Tibial artery (tissue), 4 donors: Measurements from ENCODE around the gene B4GAT1.
A peak's percentile ranks its signal among the peaks of the same experiment; 100 is the strongest.
"Not testable (repeated sequence)": the region's sequence is repeated elsewhere in the genome, so short reads cannot be mapped to it uniquely, and the experiment has no call there.

ENCODE experiments used
- DNase-seq, 2 donors: peaks; one replicate each; pipeline ENCODE4 v3.0.0-alpha.2; 2019
- H3K27ac ChIP-seq, 2 donors: fragments of 200-600 bp; sonication (generic) in 1 of 2; 1 replicate in 1 of 2; 2 replicates in 1 of 2; pipeline ENCODE4 v1.5.1; 2018 to 2019; ENCODE audit warnings: mild to moderate bottlenecking in 1 of 2
- H3K27me3 ChIP-seq, 2 donors: fragments of 200-600 bp; sonication (generic) in 1 of 2; one replicate each; pipeline versions ENCODE4 v1.5.1 to v1.6.0; 2016 to 2019
- H3K36me3 ChIP-seq, 3 donors: fragments of 200-600 bp; sonication (generic) in 2 of 3; one replicate each; pipeline ENCODE4 v1.5.1; 2016 to 2019; ENCODE audit warnings: mild to moderate bottlenecking in 2 of 3
- H3K4me1 ChIP-seq, 4 donors: fragments of 200-600 bp; sonication (generic) in 2 of 4; 1 replicate in 3 of 4; 2 replicates in 1 of 4; pipeline ENCODE4 v1.5.1; 2016 to 2019
- H3K4me3 ChIP-seq, 2 donors: fragments of 200-600 bp; sonication (generic) in 1 of 2; 1 replicate in 1 of 2; 2 replicates in 1 of 2; pipeline ENCODE4 v1.5.1; 2018 to 2019; ENCODE audit warnings: mild to moderate bottlenecking in 2 of 2
- H3K9me3 ChIP-seq, 3 donors: fragments of 200-600 bp; sonication (generic) in 1 of 3; one replicate each; pipeline ENCODE4 v1.5.1; 2016 to 2019
- intact Hi-C: fragments of 100-400 bp; cut with DNase I; formaldehyde crosslinking; loops from one replicate; pipeline ENCODE4 v1.15.0; 2023; ENCODE audit warnings: low total_unique reads
- TF ChIP-seq, protein P1 (sequence below), 2 experiments: fragments of 200-600 bp in 1 of 2; fragments of 450-650 bp in 1 of 2; IDR thresholded peaks; one replicate each; pipeline ENCODE4 v1.5.1; 2017 to 2019; ENCODE audit warnings: antibody characterized with exemption in 2 of 2, mild to moderate bottlenecking in 1 of 2, moderate library complexity in 1 of 2

The B4GAT1 gene

DNA sequence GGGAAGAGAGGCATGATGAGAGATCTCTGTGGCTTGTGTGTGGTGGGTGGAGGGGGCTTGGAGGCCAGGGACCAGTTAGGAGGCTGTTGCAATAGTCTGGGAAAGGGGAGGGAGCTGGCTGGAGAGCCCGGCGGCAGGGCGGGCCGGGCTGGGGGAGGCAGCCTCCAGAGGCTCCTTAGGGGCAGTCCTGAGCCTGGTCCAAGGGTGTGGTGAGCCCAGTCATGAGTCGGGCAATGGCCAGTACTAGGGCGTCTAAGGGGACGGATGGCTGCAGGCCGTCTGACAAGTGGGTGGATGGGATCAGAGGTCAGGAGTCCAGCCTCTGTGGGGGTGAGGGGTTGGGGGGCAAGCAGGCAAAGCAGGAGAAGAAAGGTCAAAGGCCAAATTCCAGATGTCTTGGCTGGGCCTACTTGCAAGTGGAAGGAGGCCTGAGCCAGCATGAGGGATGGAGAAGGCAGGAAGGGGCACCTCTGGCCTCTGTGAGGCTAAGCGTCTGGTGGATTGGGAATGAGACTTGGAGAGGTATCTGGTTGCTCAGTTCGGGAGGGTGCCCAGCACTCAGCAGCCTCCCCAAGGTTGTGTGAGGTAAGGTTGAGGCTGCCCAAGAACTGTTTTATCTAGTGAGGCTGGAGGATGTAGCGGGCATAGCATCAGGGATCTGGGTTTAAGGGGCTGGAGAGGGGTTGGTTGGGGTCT, 24.5 kb downstream of the B4GAT1 start:
- Histone ChIP-seq H3K36me3 (no peaks in the 10 kb centered on the region), H3K27me3 (peaks cover 0 to 7% of the 10 kb centered on the region in 2 donors), H3K4me3 (no peak overlapping the region), H3K9me3 (no peaks in the 10 kb centered on the region), H3K4me1 (peaks cover 0 to 24% (median 13%) of the 10 kb centered on the region in 4 donors), H3K27ac (no peak overlapping the region)
- TF ChIP-seq, protein P1, sequence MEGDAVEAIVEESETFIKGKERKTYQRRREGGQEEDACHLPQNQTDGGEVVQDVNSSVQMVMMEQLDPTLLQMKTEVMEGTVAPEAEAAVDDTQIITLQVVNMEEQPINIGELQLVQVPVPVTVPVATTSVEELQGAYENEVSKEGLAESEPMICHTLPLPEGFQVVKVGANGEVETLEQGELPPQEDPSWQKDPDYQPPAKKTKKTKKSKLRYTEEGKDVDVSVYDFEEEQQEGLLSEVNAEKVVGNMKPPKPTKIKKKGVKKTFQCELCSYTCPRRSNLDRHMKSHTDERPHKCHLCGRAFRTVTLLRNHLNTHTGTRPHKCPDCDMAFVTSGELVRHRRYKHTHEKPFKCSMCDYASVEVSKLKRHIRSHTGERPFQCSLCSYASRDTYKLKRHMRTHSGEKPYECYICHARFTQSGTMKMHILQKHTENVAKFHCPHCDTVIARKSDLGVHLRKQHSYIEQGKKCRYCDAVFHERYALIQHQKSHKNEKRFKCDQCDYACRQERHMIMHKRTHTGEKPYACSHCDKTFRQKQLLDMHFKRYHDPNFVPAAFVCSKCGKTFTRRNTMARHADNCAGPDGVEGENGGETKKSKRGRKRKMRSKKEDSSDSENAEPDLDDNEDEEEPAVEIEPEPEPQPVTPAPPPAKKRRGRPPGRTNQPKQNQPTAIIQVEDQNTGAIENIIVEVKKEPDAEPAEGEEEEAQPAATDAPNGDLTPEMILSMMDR (IDR thresholded peaks at IDR 0.05) = no peak
- DNase-seq = peak; percentile 77 to 81
- intact Hi-C loops = no loop called here

DNA sequence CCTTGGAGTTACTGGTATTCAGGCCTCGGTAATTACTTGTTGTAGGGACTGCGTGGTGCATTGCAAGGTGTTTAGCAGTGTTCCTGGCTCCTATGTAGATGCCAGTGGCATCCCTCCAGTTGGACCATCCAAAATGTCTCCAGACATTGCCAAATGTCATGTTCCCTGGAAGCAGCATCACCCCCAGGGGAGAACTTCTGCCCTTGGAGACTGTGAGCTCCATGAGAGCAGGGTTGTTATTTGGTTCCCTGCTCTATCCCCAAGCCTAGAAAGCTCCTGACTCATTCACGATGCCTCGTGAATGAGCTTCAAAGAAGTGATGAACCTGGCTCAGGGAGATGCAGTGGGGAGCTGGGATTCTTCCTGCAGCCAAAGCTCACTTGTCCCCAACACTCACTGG, 25.8 kb downstream of the B4GAT1 start:
- Histone ChIP-seq H3K9me3 (no peaks in the 10 kb centered on the region), H3K36me3 (no peaks in the 10 kb centered on the region), H3K4me3 (no peak overlapping the region), H3K27me3 (peaks cover 0 to 19% of the 10 kb centered on the region in 2 donors), H3K4me1 (peaks cover 0 to 30% (median 21%) of the 10 kb centered on the region in 4 donors), H3K27ac (no peak overlapping the region)
- no peak for DNase-seq
- intact Hi-C loops = no loop called here
- TF ChIP-seq, protein P1 (IDR thresholded peaks at IDR 0.05) = no peak

DNA sequence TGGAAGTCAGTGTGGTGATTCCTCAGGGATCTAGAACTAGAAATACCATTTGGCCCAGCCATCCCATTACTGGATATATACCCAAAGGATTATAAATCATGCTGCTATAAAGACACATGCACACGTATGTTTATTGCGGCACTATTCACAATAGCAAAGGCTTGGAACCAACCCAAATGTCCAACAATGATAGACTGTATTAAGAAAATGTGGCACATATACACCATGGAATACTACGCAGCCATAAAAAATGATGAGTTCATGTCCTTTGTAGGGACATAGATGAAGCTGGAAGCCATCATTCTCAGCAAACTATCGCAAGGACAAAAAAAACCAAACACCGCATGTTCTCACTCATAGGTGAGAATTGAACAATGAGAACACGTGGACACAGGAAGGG, 26.7 kb downstream of the B4GAT1 start:
- H3K36me3 ChIP-seq, DNase-seq, H3K4me3 ChIP-seq, H3K27ac ChIP-seq, H3K9me3 ChIP-seq, intact Hi-C loops: not testable (repeated sequence)
- Histone ChIP-seq H3K4me1 (peaks cover 0 to 32% (median 24%) of the 10 kb centered on the region in 4 donors), H3K27me3 (peaks cover 0 to 27% of the 10 kb centered on the region in 2 donors)

DNA sequence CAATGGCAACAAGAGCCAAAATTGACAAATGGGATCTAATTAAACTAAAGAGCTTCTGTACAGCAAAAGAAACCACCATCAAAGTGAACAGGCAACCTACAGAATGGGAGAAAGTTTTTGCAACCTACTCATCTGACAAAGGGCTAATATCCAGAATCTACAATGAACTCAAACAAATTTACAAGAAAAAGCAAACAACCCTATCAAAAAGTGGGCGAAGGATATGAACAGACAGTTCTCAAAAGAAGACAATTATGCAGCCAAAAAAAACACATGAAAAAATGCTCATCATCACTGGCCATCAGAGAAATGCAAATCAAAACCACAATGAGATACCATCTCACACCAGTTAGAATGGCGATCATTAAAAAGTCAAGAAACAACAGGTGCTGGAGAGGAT, 27.1 kb downstream of the B4GAT1 start:
- H3K27ac ChIP-seq, H3K36me3 ChIP-seq, intact Hi-C loops, H3K9me3 ChIP-seq, H3K4me3 ChIP-seq, DNase-seq: not testable (repeated sequence)
- Histone ChIP-seq H3K27me3 (peaks cover 0 to 32% of the 10 kb centered on the region in 2 donors), H3K4me1 (peaks cover 0 to 35% (median 24%) of the 10 kb centered on the region in 4 donors)

DNA sequence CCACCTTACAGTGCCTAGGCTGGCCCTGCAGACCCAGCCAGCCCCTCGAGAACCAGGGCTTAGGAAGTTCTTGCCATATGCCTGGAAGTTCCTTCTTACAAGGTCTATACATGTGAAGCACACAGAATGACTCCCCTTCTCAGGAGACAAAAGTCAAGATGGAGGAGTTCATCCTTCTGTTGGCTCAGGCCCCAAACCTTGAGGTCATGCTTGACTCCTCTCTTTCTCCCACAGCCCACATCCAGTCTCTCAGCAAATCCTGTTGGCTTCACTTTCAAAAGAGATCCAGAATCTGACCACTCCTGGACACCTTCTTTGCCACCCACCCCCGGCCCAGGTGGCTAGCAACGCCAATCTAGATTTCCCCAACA, 28.8 kb downstream of the B4GAT1 start:
- Histone ChIP-seq H3K9me3 (no peaks in the 10 kb centered on the region), H3K36me3 (no peaks in the 10 kb centered on the region), H3K27me3 (peaks cover 0 to 46% of the 10 kb centered on the region in 2 donors), H3K27ac (no peak overlapping the region), H3K4me1 (peaks cover 0 to 36% (median 24%) of the 10 kb centered on the region in 4 donors), H3K4me3 (no peak overlapping the region)
- intact Hi-C loops = no loop called here
- DNase-seq = no peak
- TF ChIP-seq, protein P1 (IDR thresholded peaks at IDR 0.05) = no peak

DNA sequence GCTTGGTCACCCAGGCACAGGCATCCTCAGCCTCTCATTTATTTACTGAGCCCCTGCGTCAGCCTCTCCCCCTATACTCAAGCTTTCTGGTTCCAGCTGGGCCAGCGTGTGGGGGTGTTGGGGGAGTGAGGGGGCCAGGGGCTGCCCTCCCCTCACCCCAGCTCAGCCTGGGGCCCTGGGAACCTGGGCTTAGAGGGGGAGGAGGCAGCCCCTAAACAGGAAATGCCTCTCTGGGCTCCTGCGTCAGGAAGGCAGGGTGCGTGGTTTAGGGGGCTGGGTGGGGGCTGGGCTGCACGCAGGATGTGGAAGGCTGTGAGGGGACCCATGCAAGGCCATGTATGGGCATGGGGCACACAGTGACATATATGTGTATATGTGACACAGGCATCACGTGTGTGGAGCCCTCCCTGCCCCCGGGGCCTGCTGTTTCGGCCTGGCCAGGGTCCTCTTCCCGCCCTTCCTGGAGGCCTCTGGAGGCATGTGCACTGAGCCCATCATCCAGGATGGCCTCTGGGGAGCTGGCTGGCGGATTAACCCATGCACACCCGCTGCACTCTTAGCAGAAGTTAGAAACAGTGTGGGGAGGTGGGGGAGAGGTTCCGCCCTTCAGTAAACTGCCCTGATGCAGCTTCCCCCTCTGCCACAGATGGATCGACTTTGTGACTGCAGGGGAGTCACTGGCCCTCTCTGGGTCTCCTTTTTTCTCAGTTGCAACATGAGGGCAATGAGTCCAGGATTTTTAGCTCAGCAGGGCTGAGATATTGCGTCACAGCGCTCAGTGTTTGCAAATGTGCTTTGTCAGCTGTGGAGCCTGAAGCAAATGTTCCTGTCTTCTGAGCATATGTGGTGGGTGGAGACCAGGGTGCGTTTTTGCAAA, 29.5 kb downstream of the B4GAT1 start:
- TF ChIP-seq, protein P1 (IDR thresholded peaks at IDR 0.05) = no peak
- Histone ChIP-seq H3K9me3 (no peaks in the 10 kb centered on the region), H3K4me1 (peaks cover 0 to 43% (median 29%) of the 10 kb centered on the region in 4 donors), H3K27me3 (peaks cover 0 to 47% of the 10 kb centered on the region in 2 donors), H3K27ac (no peak overlapping the region), H3K36me3 (no peaks in the 10 kb centered on the region), H3K4me3 (peak overlapping the region in 1 of 2 donors; percentile 59)
- peak in 1 of 2 donors; percentile 65 for DNase-seq
- intact Hi-C loops = no loop called here
